NCI-H345 (cell line): ENCODE measurements around the gene ECHDC1.
"Not testable (repeated sequence)": the region's sequence is repeated elsewhere in the genome, so short reads cannot be mapped to it uniquely, and the experiment has no call there.

Experiments
- DNase-seq: peaks from one replicate; lab custom pipeline; 2025; lab: John Stamatoyannopoulos, UW

ECHDC1 gene

GRCh38 chr6:127342946-127343808 is at the start of gene ECHDC1:
ECHDC1 (minus strand) TSS chr6:127343609; CDS start chr6:127331028, 12,581 bp downstream.
- DNase-seq, result peak; percentile 79

- no peak for DNase-seq
Observed at GRCh38 chr6:127392301-127392700, 48.9 kb upstream of the ECHDC1 start.

DNA sequence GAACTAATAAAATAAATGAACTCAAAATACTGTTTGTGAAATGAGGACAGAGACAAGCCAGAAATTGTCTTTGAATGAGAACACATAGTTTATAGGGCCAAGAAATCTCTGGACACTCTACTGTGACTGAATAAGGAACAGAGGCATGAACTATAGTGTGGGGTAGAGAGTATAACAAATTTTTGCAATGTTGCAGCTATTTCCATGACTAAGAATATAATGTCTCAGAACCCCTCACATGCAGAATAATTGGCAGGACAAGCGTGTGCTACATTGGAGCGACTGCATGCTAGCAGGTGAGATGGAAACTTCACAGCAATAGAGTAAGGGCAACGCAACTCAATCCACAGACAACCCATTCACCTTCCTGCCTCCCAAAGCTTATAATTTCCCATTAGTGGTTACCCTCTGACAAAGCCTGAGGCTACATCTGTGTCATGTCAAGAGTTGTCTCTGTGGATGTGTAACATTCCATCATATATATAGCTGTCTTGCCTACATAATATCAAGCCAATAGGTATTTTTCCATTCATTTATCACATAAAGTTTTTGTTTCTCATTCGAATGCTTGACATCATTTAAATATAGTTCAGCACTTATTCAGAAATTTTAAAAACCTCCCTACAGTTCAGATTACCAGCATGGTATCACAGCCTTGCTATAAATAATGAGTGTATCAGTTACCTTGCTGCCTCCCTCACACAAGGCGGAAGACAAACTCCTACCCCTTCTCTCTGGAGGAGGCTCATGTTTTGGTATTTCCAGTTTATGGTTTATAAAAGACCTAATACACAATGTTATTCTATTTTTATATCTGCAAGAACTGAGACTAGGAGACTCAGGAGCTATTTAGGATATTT is 47.9 kb upstream of the ECHDC1 start:
- no peak for DNase-seq

- no peak for DNase-seq
Observed at GRCh38 chr6:127389706-127390105, 46.3 kb upstream of the ECHDC1 start.

DNA sequence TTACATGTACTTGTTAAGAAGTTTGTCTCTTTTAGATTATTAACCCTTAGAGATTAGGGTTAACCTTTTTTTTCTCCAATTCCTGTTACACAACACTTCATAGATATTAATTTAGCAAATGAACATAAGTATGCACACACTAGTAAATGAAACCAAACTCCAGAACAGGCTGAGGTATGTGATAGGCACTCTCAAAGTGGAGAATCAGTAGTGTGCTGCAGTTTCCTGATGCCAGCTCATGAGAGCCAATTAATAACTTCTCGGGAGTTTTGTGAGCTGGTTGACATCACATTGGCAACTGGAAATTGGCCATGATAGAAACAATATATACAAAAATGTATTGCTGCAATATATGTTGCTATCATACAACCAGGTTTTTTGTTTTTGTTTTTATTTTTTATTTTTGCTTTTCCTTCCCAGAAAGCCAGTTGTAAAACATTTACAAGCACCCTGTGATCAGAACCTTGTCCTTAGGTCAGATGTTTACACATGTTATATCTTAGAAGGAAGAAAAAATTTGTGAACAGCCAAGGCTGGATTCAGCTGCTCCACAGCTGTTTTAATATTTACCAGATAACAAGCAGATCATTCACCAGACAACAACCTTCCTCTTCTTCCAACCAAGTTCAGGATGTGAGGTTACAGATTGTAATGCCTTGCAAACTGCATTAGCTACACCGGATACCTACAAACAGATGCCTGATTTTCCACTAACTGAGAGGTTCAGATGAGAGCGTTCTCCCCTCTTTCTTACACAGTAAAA is 42.4 kb upstream of the ECHDC1 start:
- no peak for DNase-seq

DNA sequence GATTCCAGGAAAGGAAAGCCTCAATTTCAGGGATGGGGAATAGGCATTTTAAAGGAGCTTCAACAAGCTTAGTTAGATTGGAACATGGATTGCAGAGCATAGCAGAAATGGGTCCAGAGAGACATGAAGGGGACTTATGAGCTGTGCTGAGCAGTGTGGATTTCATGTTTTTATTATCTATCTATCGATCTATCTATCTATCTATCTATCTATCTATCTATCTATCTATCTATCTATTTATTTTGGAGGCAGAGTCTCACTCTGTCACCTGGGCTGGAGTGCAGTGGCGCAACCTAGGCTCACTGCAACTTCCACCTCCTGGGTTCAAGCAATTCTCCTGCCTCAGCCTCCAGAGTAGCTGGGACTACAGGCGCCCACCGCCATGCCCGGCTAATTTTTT is 41.4 kb upstream of the ECHDC1 start:
- DNase-seq, result not testable (repeated sequence)

GRCh38 chr6:127383988-127384387 is 40.6 kb upstream of the ECHDC1 start:
- DNase-seq, result no peak

GRCh38 chr6:127382413-127382812 is 39.0 kb upstream of the ECHDC1 start:
- DNase-seq, result no peak

DNA sequence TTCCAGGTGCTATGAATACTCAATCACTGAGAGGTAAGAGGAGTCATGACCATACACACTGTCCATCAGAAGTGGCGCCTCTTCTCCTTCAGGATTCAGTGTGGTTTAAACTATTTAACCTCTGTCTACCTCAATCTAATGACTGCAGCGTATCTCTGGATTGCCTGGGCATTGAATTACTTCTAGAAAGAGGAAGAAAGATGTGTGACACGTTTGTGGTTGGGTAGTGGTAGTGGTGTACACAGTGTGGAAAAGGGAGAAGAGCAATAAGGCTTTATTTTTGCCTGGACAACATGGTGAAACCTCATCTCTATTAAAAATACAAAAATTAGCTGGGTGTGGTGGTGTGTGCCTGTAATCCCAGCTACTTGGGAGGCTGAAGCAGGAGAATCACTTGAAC is 38.0 kb upstream of the ECHDC1 start:
- no peak for DNase-seq

DNA sequence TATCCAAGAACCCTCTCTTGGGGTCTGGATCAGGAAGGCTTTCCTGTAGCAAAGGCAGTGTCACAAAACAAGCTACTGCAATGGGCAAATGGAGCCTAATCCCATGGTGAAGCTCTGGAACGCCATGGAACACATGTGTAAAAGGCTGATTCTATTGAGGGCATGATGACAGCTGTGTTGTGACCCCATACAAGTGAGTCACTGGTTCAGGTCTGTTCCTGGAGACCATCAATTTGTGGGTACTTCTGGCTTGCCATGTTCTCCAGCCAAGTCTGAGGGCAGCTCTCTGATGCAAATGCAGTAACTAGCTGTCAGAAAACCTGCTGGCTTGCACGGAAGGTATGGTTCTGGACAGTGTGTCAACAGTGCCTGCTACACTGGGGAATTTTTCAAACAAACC is 33.3 kb upstream of the ECHDC1 start:
- DNase-seq, result no peak

- no peak for DNase-seq
Observed at GRCh38 chr6:127367023-127367375, 23.6 kb upstream of the ECHDC1 start.

- no peak for DNase-seq
Observed at GRCh38 chr6:127366282-127367022, 23.0 kb upstream of the ECHDC1 start.

- no peak for DNase-seq
Observed at GRCh38 chr6:127365874-127366273, 22.5 kb upstream of the ECHDC1 start.

DNA sequence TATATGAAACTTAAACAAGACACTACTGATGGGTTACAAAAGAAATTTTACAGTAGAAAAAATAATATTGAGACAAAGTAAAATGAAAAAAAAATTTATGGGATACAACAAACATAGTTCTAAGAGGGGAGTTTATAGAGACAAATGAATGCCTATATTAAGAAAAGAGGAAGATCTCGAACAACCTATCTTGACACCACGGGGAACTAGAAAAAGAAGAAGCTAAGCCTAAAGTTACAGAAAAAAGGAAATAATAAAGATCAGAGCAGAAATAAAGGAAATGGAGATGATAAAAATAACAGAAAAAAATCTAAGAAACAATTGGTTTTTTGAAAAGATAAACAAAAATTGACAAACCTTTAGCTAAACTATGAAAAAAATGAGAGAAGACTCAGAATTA is 9.1 kb upstream of the ECHDC1 start:
- DNase-seq, result no peak

GRCh38 chr6:127349980-127350379 is 6.6 kb upstream of the ECHDC1 start:
- no peak for DNase-seq

GRCh38 chr6:127348028-127348661 is 4.7 kb upstream of the ECHDC1 start:
- no peak for DNase-seq

DNA sequence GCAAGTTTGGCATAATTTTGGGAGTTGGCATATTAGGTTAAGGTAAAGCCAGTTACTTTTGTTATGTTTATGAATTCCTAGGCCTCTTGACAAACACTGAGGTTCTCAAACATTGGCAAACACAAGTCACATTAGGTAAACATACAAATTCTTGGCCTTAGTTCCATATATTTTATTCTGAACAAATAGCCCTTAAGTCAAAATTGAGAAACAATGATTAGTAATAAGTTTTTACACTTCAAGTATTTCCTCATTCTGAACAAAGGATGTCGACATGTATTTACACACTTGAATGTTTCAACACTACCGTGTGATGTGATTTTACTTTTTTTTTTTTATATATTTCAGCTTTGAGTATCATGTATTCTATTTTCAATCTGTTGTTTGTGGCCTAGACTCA is 3.8 kb upstream of the ECHDC1 start:
- DNase-seq, result no peak

GRCh38 chr6:127345521-127345920 is 2.1 kb upstream of the ECHDC1 start:
- no peak for DNase-seq

- DNase-seq, result peak; percentile 15
Observed at GRCh38 chr6:127343809-127344659, 625 bp upstream of the ECHDC1 start.

DNA sequence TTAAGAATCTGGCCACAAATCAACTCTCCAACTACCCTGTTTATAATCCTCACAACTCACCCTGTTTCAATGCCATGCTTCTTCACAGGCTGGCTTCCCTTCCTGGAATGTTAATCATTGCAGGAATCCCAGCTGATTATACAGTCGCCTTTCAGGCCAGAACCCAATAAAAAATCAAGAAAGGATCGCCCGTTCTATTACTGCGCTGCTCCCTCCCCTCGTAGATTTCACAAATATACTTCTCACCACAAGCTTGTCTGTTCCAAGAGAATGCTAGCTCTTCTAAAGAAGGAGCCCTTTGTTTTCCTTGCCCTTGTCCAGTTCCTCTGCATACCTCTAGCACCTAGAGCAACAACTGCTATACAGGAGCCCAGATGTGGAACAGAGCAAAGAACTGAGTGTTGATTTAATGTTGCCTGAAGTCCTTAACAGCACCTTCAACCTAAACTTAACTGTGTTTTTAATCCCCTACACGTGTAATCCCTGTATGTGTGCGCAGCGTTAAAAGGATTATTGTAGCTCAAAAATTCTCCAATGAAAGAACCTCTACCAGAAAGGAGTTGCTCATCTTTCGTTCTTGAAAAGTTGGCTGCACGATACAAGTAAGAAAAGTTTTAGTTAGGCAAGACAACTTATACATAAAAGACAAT is 988 bp downstream of the ECHDC1 start:
- DNase-seq, result peak; percentile 1
